UCSD-AML1 (cell line): Measurements from ENCODE around the gene PAMR1.

ENCODE experiments used
- DNase-seq: peaks from one replicate; lab custom pipeline; 2025; ENCODE audit not compliant: unreplicated experiment; lab: John Stamatoyannopoulos, UW

PAMR1 gene

DNA sequence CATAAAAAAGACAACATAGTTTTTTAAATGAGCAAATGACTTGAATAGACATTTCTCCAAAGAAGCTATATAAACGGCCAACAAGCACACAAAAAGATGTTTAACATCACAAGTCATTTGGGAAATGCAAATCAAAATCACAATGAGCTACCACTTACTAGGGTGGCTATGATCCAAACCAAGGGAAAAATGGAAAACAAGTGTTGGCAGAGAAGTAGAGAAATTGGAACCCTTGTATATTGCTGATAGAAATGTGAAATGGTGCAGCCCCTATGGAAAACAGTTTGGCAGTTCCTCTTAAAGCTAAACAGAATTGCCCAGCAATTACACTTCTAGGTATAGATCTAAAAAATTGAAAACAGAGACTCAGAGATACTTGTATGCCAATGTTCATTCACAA is 29.0 kb downstream of the PAMR1 start:
- DNase-seq, result no peak

DNA sequence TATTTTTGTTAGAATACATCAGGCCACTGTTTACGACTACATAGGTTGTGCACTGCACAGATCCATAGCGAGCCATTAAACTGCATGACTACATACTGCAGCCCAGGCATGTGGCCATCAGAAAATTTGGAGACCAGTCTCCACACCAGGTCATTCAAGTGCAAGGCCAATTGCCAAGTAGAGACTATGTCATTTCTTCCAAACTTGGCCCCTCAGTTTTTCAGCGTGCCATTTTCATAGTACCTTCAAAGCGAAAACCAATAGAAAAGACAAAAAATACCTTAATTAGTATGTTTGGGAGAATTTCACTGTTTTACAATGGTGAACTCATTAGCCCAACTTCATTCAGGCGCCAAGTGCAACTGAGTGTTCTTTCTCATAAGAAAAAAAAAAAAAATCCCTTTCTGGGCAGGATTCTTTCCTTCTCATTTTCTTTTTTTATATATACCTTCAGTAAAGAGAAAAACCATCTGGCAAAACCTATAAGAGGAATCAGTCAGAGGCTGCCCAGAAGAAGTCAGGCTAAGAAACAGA is 30.4 kb downstream of the PAMR1 start:
- DNase-seq, result no peak

DNA sequence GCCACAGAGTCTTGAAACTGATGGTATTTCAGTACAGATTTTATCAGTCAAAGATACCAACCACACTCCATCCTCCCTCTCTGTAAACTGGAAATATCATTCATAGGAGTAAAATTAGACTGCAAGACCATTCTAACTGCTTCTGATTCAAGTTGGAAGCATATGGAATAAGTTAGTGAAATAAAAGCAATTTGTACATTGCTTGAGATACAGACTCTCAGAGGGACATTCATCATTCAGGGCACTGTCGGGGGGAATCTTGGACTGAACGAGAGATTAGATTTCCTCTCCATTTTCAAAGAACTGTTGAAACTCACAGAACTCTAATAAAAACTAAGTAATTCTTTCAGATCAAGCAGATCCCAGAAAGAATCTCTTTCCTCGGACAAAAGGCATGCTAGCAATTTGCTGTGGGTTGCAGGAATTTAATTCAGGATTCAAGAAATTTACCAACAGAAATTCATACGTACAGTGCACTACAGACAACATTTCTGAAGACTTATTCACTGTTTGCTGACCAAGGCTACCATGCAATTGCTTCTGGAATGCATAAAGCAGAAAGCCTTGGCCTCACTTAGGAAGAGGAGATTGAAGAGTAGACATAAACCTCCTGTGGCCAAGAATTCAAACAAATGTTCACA is 34.1 kb downstream of the PAMR1 start:
- DNase-seq, result no peak

DNA sequence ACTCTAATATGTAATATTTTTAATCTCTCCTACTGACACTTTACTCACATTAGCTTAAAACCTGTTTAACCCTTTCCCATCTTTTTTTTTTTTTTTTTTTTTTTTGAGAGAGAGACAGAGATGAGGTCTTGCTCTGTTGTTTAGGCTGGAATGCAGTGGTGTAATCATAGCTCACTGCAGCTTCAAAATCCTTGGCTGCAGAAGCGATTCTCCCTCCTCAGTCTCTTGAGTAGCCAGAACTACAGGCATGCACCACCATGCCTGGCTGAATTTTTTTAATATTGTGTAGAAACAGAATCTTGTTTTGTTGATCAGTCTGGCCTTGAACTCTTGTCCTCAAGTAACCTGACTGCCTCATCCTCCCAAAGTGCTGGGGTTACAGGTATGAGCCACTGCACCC is 37.3 kb downstream of the PAMR1 start:
- no peak for DNase-seq

DNA sequence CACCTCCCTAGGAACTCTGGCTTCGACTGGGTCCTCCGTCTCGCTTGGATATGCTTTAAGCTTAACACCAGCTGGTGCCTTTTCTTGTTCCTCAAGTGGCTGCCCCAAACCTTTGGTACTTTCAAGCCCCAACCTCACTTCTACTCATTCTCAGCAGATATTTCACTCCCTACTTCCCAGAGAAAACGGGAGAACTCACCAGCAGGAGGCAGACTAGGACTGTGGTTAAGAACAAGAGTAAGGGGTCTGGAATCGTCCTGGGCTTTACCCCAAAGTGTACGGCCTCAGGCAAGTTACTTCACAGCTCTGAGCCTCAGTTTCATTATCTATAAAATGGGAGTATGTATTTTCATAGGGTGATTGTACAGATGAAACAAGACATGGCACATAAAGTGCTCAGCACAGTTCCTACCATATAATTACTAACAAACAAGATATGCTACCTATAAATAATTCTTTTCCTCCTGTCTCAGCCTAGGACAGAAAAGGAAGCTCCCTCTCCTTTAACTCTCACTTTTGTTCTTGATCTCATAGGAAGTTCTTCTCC is 37.8 kb downstream of the PAMR1 start:
- no peak for DNase-seq

DNA sequence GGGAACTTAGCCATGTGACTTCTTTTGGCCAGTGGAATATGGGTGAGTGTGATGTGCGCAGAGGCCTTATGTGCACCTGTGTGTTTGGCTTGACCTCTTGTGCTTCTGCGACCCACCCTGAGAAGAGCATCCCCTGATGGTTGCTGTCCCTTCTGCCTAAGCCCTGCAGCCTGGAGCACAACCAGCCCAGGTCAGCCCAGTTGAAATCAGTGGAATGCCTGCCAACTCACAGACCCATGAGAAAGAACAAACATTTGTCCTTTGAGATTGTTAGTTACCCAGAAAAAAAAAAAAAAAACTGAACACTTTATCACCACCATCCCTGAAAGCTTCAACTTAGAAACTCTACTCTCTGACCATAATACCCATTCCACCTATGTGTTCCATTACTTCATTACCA is 38.5 kb downstream of the PAMR1 start:
- no peak for DNase-seq

DNA sequence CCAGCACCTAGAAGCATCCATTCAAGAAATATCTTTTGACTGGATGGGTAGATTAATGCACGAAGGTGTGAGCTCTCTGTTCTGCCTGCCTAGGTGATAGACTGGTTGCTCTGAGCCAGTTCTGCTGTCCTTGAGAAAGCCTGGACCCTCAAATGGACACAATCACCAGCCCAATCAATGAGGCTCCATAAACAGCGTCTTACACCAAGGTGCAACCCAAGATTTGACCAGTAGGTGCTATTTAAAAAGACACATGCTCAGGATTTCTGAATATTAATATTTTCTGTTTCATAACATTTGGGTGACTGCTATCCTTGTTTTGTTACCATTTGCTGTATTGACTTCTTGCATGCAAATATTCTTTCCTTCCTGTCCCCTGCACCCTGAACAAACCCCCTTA is 39.0 kb downstream of the PAMR1 start:
- no peak for DNase-seq

DNA sequence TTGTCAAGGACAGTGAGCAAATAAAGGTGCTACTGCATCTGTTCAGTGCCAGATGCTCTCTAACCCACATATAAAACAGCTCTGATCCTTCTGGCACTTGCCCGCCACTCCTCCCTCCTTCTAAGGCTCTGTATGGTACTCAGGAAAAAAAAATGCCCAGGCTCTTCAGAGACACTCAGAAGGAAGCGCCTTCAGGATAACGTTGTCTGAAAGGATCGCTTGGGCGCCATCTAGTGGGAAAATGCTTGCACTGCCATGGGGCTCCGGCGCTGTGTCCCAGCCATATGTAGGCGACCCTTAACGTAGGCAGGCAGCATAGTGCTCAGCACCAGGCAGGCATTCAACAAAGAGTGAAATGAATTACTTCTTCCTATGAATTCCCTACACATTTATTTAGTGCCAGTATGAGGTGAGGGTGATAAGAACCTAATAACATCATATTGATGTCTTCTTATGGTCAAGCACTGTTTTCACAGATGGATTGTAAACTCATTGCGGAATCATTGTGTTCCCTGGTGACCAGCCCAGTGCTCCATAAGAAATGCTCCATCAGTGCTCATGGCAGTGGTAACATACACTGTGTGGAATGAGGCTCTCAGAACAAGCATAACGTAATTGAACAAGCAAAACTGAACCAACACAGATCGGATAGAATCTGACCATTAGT is 39.6 kb downstream of the PAMR1 start:
- DNase-seq, result peak; percentile 72

DNA sequence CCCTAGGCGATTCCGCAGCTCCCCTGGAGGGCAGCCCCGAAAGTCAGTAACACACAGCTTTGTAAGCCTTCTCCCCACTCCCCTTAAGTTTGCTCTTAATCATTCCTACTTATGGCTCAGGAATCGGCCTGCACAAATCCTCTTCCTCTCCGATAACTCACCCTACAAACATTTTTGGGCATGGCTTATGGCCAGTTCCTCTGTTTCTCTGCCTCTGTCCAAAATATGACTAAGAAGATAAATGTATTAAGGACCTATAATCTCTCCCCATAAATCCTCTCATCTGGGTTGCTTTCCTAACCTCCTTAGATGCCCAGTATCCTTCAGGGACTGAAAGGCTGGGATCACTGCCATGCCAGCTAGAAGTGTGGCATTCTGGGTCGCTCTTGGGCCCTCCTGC is 41.0 kb downstream of the PAMR1 start:
- no peak for DNase-seq

DNA sequence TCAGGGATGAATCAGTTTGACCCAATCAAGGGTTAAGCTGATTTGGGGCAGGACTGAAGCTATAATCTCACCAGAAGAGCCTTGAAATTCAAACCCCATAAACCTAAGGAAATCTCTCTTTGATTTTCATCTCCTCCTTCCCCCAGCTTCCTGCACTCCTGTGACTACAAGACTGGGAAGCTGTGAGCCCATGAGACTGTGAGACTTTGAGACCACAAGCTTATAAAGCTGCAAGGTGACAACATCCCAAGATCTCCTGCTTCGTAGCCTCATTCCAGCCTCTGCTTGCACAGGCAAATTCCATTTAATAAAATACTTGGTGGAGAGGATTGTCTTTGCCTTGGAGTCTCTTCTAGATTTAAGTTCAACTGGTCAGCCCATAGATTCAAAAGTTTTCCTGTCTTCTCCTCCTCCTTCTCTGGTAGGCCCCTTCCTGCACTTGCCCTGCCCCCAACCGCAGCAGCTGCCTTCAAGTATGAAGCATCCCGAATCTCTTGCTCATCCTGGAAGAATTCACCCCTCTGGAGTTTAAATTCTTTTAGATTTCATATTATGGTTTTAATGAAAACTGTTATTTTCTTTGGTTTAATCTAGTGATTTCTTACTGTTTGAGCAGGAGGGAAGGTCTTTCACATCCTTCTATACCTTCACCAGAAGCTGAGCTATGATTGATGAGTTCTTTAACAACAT is 42.1 kb downstream of the PAMR1 start:
- no peak for DNase-seq

DNA sequence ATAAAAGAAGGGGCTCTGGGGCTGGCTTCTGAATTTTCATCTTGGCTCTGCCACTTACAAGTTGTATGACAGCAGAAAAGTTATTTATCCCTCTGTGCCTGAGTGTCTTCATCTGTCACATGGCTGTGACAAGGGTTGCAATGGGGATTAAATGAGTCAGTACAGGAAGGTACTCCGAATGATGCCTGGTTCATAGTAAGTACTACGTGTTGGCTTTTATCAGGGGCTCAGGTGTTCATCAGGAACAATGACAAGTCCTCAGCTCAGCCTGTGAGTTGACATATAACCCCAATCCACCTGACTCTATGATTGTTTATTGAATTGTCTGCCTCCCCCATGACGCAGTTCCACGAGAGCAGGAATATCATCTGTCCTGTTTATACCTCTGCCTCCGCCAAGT is 45.7 kb downstream of the PAMR1 start:
- no peak for DNase-seq

DNA sequence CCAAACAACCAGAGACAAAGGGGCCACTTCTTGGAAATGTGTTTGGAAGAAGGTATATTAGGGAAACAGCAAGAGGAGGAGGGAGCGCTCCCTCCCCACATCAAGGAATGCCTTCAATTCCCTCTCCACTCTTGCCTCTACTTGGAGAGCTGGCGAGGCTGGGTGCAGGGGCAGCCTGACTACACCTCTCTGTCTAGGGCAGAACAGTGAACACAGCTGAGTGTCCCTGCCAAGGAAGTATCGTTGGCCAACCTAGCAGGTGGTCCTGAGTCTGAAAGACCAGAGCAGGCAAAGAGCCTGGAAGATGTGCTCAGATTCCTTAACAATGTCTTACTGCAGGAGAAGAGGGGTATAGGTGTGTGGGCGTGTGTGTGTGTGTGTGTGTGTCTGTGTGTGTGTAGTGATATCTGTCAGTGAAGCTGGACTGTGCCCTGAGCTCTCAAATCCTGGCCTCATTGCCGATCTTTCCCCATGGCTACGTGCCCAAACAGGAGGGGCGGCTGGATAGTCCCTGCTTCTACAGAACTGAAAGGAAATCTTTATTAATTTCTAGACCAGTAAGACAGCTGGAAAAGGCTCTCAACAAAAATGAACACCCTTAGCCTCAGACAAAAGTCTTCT is 46.8 kb downstream of the PAMR1 start:
- no peak for DNase-seq

DNA sequence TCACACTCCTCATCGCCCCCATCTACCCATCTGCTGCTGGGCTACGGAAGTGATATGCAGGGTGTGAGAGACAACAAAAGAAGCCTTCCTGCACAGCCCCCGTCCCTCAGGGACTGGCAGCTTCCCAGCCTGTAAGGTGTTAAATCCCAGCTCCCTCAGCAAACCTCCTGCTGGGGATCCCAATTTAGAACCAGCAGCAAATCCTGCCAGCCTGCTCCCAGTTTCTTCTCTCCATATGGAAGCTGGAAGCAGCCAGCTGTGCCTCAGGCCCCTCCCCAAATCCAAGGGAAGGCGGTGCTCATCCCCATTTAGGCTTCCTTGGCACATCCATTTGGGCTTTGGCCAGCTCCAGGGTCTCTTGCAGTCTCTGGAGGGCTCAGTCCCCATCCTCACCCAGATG is 47.5 kb downstream of the PAMR1 start:
- no peak for DNase-seq

DNA sequence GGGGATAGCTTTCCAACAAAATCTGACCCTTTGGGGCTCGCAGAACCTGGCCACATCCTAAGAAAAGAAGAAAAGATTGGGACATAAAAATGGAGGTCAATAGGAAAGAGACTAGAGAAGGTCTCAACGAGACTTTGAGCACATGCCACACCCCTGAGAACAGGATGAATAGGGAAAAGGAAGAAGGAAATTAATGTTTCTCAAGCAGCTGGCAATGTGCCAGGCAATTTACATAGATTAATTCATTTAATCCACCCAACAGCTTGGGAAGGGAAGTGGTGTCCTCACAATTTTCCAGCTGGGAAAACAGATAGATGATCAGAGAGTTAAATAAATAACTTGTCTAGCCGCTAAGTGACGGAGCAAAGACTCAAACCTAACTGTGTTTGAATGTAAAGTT is 50.7 kb downstream of the PAMR1 start:
- DNase-seq, result no peak

DNA sequence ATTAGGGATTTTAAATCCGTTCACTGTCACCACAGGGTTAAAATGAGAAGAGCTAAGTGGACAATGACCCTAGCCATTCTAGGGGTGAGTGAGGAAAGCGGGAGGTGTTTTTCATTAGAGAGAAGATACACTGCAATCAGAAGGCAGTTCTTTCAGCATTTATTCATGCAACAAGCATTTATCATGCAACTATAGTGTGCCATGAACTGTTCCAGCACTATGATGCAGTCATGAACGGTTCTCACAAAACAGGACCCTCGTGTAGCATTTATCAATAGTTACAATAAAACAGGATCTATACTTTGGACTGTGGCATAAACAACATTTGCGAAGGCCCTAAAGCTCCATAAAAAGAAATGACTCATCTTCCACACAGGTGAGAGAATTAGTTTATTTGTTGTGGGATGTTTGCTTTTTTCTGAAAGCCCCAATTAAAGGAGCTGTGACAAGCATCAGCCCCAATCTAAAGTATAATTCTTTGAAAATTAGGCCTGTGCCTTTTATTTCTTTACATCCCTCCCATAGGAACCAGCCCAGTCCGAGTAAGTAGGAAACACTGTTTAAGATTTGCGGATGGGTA is 51.5 kb downstream of the PAMR1 start:
- DNase-seq, result no peak

DNA sequence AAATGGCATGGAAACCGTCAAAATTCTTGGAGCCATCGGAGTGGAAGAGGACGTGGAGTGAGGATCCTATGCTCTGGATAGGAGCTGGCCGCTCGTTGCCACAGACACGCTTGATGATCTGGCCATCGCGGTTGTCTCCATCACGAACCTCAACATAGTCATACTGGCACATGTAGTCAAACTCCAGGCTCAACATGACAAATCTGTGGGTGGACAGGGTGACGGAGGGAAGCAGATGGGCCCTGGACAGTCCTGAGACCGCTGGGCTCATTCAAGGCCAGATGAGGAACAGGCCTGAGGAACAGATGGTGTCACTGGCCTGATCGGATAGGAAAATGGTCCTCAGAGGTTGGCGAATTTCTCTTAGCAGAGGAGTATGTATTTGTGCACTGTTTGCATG is 54.8 kb downstream of the PAMR1 start:
- DNase-seq, result no peak

DNA sequence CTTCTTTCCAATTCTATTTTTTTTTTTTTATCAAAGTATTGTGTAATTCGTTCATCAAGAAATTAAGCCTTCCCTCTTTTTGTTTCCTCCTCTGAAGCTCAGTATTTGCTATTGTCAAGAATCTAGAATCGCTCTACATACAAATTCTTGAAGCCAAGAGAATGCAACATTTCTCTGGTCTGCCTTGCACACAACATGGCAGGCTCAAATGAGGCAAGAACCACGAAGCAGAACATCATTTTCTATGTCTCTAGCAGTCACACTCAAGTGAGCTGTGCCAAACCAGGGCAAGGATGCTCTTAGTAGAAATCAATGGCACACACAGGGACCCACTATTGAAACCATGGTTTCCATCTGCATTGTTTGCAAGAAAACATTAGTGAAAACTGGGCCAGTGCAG is 59.4 kb downstream of the PAMR1 start:
- DNase-seq, result no peak

DNA sequence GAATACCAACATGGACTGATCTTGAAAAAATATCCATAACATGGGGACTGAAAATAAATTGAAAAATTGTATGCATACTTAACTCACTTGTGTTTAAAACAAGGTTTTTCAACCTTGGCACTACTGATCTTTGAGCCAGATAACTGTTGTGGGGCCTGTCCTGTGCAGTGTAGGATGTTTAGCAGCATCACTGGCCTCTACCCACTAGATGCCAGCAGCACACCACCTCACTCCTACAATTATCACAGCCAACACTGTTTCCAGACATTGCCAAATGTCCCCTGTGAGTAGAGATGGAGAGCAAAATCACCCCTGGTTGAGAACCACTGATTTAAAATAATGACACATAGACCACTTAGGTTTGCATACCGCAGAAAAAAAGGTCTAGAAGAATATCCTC is 61.1 kb downstream of the PAMR1 start:
- no peak for DNase-seq

DNA sequence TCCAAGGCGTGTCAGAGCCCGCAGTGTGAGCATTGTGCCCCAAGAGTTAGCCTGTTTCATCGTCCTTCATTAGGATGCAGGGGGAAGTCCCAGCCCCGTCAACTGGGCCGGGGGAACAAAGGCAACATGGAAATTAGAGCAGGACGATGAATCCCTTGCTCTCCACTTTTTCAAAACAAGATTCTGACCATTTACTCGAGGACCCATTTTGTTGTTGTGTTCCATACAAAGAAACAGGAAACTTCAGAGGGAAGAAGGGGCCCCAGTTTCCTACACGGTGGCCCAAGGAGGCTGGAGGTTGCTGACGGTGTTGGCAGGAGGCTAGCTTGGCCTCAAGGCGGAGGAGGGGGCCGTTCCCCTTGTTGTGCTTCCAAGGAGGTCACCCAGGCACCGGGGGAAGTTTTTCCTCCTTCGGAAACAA is 62.1 kb downstream of the PAMR1 start:
- DNase-seq, result no peak

DNA sequence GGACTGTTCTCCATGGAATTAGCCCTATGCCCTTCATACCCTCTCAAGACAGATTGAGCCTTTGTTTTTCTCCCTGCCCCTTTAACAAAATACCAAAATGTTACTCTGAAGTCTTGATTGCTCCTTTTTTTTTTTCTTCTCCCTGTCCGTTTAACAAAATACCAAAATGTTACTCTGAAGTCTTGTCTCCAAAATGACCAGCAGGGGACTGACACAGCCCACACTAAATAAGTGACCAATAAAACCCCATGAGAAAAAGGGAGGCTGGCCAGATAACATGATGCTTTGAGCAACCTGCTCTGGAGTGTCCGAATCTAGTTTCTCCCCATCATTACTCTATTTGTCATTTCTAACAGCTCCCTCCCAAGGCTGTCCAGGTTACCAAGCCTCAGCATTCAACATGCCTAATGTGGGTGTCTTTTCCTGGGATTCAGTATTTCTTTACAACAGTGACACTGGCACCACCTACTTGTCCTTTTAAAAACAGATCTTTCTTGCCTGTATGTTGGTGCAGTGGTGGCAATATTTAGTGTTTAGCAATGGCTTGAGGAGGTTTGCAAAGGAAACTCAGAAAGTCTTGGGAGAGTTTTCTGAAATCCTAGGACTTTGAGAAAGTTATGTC is 63.4 kb downstream of the PAMR1 start:
- no peak for DNase-seq

DNA sequence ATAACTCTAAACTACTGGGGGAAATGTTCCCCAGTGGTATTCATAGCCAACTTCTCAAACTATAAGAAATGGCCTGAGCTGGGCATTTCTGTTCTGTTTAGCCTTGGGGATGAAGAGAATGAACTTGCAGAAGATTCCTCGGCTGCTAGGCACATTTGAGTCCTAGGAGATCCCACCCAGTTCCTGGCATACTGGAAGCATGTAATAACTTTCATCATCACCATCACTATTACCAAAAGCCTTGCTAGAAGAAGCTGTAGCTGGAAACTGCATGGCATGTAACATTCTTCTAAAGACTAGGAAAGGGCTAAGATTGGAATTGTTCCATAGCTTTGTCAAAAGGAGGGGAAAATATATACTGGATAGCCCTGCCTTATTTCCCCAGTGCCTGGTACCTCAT is 65.9 kb downstream of the PAMR1 start:
- no peak for DNase-seq
